H1 (cell line): ENCODE data around the gene ARHGAP26.

Experiments
- BRCA1 ChIP-seq: IDR thresholded peaks from 2 replicates; pipeline ENCODE4 v1.6.1; 2012; ENCODE audit warnings: low read depth, low read length, improper control_type of control experiment
- JUND ChIP-seq: IDR thresholded peaks from 2 replicates; pipeline ENCODE4 v1.6.1; 2011; ENCODE audit warnings: mild to moderate bottlenecking, improper control_type of control experiment, low read length
- POLR2AphosphoS5 ChIP-seq: IDR thresholded peaks from 2 replicates; pipeline ENCODE4 v1.6.1; 2011; ENCODE audit warnings: low read depth, low read length
- TAF1 ChIP-seq: IDR thresholded peaks from 2 replicates; pipeline ENCODE4 v1.6.1; 2011; ENCODE audit warnings: mild to moderate bottlenecking, low read depth, low read length
- TF ChIP-seq, protein P1 (sequence below), 3 experiments: IDR thresholded peaks; 1 replicate in 2 of 3; 2 replicates in 1 of 3; pipeline versions ENCODE4 v1.5.1 to v1.6.1; 2011; ENCODE audit warnings: low read length in 3 of 3, mild to moderate bottlenecking in 3 of 3, inconsistent platforms in 2 of 3, low read depth in 1 of 3, moderate library complexity in 1 of 3; ENCODE audit not compliant: insufficient read depth in 1 of 3; ENCODE audit errors: control extremely low read depth in 1 of 3

DNA sequence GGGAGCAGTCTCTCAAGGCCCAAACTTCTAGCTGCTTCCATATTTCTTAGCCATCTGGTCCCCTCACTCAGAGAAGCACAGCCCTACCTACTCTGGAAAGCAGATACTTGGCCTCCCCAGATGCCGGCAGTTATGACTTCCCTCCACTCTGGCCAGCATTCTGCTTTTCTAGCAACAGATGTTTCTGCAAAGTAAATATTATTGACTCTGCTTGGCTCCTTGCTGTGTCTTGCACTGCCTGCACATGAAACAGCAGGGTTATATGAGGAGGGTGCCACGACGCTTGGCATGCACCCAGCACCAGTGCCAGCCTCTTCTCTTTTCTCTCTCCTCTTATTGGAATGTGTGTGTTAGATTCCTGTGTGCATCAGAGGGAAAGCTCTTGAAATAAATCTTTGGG, 99.7 kb downstream of the ARHGAP26 start:
- TF ChIP-seq BRCA1: no peak
- no peak for TF ChIP-seq POLR2AphosphoS5
- TF ChIP-seq, protein P1, sequence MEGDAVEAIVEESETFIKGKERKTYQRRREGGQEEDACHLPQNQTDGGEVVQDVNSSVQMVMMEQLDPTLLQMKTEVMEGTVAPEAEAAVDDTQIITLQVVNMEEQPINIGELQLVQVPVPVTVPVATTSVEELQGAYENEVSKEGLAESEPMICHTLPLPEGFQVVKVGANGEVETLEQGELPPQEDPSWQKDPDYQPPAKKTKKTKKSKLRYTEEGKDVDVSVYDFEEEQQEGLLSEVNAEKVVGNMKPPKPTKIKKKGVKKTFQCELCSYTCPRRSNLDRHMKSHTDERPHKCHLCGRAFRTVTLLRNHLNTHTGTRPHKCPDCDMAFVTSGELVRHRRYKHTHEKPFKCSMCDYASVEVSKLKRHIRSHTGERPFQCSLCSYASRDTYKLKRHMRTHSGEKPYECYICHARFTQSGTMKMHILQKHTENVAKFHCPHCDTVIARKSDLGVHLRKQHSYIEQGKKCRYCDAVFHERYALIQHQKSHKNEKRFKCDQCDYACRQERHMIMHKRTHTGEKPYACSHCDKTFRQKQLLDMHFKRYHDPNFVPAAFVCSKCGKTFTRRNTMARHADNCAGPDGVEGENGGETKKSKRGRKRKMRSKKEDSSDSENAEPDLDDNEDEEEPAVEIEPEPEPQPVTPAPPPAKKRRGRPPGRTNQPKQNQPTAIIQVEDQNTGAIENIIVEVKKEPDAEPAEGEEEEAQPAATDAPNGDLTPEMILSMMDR (IDR thresholded peaks at IDR 0.05; ENCODE audit: control extremely low read depth in 1 of 3, insufficient read depth in 1 of 3, low read depth in 1 of 3, low read length in 3 of 3): no peak
- no peak for TF ChIP-seq TAF1
- no peak for TF ChIP-seq JUND
